ENCODE data around the gene TXNDC11. TPM values are rescaled to one million over a fixed set of nuclear protein-coding genes. Genes with fewer than 3 reads are reported as not detected.

Gene TXNDC11
- polyA plus RNA-seq, 2 of the 4 experiments (the other 2 are of a cell fraction) = 22.7 to 42.4 TPM

GRCh38 chr16:11743308-11744074, 834 bp upstream of the TXNDC11 start (continued):
- TF ChIP-seq REST (IDR thresholded peaks at IDR 0.05) (no peak), KDM5A (IDR thresholded peaks at IDR 0.05) (no peak), RCOR1 (IDR thresholded peaks at IDR 0.05; ENCODE audit: low read depth, low read length) (no peak), HMGXB4 (CRISPR knock-in tag; IDR thresholded peaks at IDR 0.05; ENCODE audit: borderline replicate concordance) (peak; percentile 41; the same call in 1 of the 2 replicates), USF2 (IDR thresholded peaks at IDR 0.05) (0 out of 2 replicates have a peak, but pooled peaks have one; percentile 13), MYC (IDR thresholded peaks at IDR 0.05; ENCODE audit: borderline replicate concordance, low read length) (peak; percentile 46; the same call in 1 of the 2 replicates), JUNB (IDR thresholded peaks at IDR 0.05) (no peak), CEBPB (IDR thresholded peaks at IDR 0.05) (peak; percentile 52 to 84; a peak in 3 of 4 replicates), E2F6 (IDR thresholded peaks at IDR 0.05; ENCODE audit: borderline replicate concordance, low read depth) (peak; percentile 58; the same call in 1 of the 2 replicates)

- DNase-seq (ENCODE audit: low read depth in 1 of 2, low spot score in 1 of 2) (peak; percentile 25 to 39), ATAC-seq (peak; percentile 42 to 67), FAIRE-seq (no peak)
- H3K4me2 ChIP-seq = peak overlapping the region; percentile 95
- 0% methylated on average over 3 of the region's 37 CpGs for WGBS (ENCODE audit: missing lambda C conversion rate)
- peak overlapping the region; percentile 87 for H3K4me3 ChIP-seq
- TF ChIP-seq REST (IDR thresholded peaks at IDR 0.05) (0 out of 2 replicates have a peak, but pooled peaks have one; percentile 16), RCOR1 (IDR thresholded peaks at IDR 0.05; ENCODE audit: low read depth, low read length) (no peak), HMGXB4 (CRISPR knock-in tag; IDR thresholded peaks at IDR 0.05; ENCODE audit: borderline replicate concordance) (no peak), TP53 (CRISPR knock-in tag; IDR thresholded peaks at IDR 0.05) (0 out of 2 replicates have a peak, but pooled peaks have one; percentile 9)
- ChIA-PET CTCF (interaction anchor here (0.8 to 3.9 kb wide), 5 partner anchors 13 to 339 kb away, joined by 3 to 25 read pairs (median 5); partner anchors contain the start of gene ZC3H7A), POLR2A (interaction anchor here (0.6 to 3.1 kb wide), 10 partner anchors 55 to 355 kb away, joined by 3 to 29 read pairs (median 4); partner anchors contain the start of gene ZC3H7A)
- H3K4me1 ChIP-seq = peaks cover 37% of the 10 kb centered on the region
- H3K27ac ChIP-seq = peak overlapping the region; percentile 91 to 97
- H3K9me3 ChIP-seq = no peaks in the 10 kb centered on the region
These were observed 543 bp downstream of the TXNDC11 start for GRCh38 chr16:11742093-11742535.

Data from A549 (cell line).